ENCODE measurements around the gene CISD1. TPM values are rescaled to one million over a fixed set of nuclear protein-coding genes. Genes with fewer than 3 reads are reported as not detected.
A peak's percentile ranks its signal among the peaks of the same experiment; 100 is the strongest.
"Not testable (repeated sequence)": the region's sequence is repeated elsewhere in the genome, so short reads cannot be mapped to it uniquely, and the experiment has no call there.

CISD1 gene
- 30.0 TPM for polyA plus RNA-seq (2013, experiment 1 of 4)
- 29.0 TPM for polyA plus RNA-seq (2013, experiment 2 of 4)
- polyA plus RNA-seq (2013, experiment 3 of 4) = 30.0 TPM
- 37.7 TPM for polyA plus RNA-seq (2013, experiment 4 of 4)

DNA sequence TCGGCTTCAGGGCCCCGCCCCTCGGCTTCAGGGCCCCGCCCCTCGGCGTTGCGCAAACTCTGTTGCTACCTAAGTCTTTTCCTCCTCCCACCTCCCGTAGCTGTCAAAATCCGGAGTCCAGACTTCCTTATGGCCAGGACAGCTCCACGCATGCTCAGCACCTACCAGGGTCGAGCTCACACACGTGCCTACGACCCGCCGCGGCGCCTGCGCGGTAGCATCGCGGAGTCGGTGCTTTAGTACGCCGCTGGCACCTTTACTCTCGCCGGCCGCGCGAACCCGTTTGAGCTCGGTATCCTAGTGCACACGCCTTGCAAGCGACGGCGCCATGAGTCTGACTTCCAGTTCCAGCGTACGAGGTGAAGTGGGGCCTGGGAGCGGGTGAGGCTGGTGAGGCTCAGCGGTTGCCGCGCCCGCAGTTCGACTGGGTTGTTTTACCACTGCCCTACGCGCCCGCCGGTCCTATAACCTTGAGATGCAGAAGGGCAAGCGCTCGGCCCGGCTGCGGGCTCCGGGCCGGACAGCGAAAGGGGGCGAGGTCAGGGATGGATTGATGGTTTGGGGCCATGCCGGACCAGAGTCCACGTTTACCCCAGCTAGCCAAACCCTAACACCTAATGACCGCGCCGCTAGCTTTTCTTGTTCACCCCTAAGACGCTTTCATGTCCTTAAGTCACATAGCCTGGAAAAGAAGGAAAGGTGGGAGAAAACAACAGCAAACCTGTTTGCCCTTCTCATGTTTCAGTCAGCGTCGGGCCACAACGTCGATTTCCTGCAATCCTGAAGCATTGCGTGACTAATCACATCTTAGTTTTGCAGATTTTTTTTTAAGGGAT lies at the start of gene CISD1:
TSS of gene CISD1 (plus strand) at position 217 of the 836 bp plus-strand sequence. CDS start at position 329, 112 bp downstream.
- Histone ChIP-seq H3K36me3 (ENCODE audit: control insufficient read depth, insufficient read depth, low read length) (no peaks in the 10 kb centered on the region), H3K27ac (ENCODE audit: insufficient read depth, low read depth, low read length, poor library complexity, severe bottlenecking) (peak within 1 kb of the TSS; percentile 86), H3K4me3 (ENCODE audit: insufficient read depth, low read depth, low read length) (peak within 1 kb of the TSS; percentile 82), H3K4me1 (ENCODE audit: control insufficient read depth, insufficient read depth, low read length) (peaks cover 10% of the 10 kb centered on the region), H3K27me3 (ENCODE audit: control insufficient read depth, insufficient read depth, low read length, poor library complexity, severe bottlenecking) (peaks cover 8% of the 10 kb centered on the region), H3K9me3 (ENCODE audit: control insufficient read depth, low read length) (no peaks in the 10 kb centered on the region)
- WGBS, 2 experiments = 0% methylated on average over 66 of the region's 66 CpGs

DNA sequence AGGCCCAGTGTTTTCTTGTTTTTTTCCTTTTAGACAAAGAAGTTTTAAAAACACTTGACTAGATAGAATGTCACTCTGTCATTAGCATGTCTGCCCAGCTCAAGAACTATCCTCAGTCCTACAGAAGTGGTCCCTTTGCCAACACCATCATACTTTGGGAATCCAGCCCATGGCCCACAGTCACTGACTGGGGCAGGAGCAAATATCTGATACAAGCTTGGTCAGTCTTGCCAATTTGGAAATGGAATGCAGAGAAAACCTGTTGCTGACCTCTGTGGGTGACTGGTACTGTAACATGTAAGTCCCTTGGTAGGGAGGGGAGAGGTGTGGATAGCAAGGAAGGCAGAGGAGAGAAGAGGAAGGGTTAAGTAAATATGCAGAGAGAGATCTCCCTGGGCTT lies 49.1 kb upstream of the CISD1 start:
- Histone ChIP-seq H3K27me3 (ENCODE audit: control insufficient read depth, insufficient read depth, low read length, poor library complexity, severe bottlenecking) (no peaks in the 10 kb centered on the region), H3K4me1 (ENCODE audit: control insufficient read depth, insufficient read depth, low read length) (no peaks in the 10 kb centered on the region), H3K27ac (ENCODE audit: insufficient read depth, low read depth, low read length, poor library complexity, severe bottlenecking) (no peak overlapping the region), H3K9me3 (ENCODE audit: control insufficient read depth, low read length) (no peaks in the 10 kb centered on the region), H3K36me3 (ENCODE audit: control insufficient read depth, insufficient read depth, low read length) (no peaks in the 10 kb centered on the region), H3K4me3 (ENCODE audit: insufficient read depth, low read depth, low read length) (no peak overlapping the region)

DNA sequence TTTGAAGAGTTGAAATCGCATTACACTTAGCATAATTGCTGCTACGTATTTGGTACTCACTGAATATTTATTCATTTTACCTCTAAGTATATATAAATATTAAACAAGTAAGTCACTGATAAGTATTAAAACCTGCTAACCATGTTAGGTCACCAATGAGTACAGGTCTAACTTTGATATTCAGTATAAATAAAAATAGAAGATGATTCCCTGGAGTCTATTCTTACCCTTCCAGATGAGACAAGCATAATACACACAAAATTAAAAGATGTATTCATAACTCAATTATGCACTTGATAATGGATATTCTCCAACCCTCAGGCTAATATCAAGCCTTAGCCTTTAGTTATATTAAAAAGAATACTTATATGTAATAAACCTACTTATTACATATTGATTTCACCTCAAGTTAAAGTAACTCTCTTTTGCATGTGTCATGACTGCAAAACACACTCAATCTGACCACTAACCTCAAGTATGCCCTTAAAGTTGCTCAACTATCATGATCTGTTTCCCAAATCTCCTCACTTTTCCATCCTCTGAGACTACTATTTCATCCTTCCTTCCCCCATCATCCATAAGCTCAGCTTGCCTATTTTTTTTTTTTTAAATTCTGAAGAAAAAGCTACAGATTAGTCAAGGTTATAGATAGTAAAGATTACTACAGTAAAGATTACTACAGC lies 48.1 kb upstream of the CISD1 start:
- H3K4me3 ChIP-seq (ENCODE audit: insufficient read depth, low read depth, low read length) = no peak overlapping the region
- H3K36me3 ChIP-seq (ENCODE audit: control insufficient read depth, insufficient read depth, low read length) = no peaks in the 10 kb centered on the region
- H3K27me3 ChIP-seq (ENCODE audit: control insufficient read depth, insufficient read depth, low read length, poor library complexity, severe bottlenecking) = no peaks in the 10 kb centered on the region
- no peak overlapping the region for H3K27ac ChIP-seq (ENCODE audit: insufficient read depth, low read depth, low read length, poor library complexity, severe bottlenecking)
- no peaks in the 10 kb centered on the region for H3K9me3 ChIP-seq (ENCODE audit: control insufficient read depth, low read length)
- 95 to 100% methylated on average over 1 to 2 of the region's 2 CpGs for WGBS, 2 experiments
- H3K4me1 ChIP-seq (ENCODE audit: control insufficient read depth, insufficient read depth, low read length) = no peaks in the 10 kb centered on the region

DNA sequence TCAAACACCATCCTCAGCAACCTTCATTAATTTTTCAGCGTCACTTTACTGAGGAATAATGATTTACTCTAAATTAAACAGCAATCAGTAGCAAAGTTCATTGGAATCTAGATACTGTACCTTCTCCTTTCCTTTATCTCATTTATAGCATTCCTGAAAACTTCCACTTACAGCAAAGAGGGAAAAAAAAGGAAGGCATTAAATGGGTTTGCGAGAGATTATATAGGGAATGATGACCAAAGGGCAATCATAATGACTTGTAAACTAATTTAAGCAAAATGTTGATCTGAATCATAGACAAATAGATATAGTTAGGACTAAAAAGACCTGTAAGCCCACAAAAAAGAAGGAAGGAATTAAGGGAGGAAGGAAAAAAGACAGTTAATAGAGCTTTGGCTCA lies 43.3 kb upstream of the CISD1 start:
- Histone ChIP-seq H3K27ac (ENCODE audit: insufficient read depth, low read depth, low read length, poor library complexity, severe bottlenecking) (no peak overlapping the region), H3K9me3 (ENCODE audit: control insufficient read depth, low read length) (no peaks in the 10 kb centered on the region)
- WGBS, 2 experiments = 88 to 93% methylated on average over 1 to 2 of the region's 2 CpGs

DNA sequence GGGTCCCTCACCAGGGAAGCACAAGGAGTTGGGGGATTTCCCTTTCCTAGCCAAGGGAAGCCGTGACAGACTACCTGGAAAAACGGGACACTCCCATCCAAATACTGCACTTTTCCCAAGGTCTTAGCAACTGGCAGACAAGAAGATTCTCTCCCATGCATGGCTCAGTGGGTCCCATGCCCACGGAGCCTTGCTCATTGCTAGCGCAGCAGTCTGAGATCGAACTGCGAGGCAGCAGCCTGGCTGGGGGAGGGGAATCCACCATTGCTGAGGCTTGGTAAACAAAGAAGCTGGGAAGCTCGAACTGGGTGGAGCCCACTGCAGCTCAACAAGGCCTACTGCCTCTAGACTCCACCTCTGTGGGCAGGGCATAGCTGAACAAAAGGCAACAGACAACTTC lies 39.1 kb upstream of the CISD1 start:
- H3K4me1 ChIP-seq (ENCODE audit: control insufficient read depth, insufficient read depth, low read length); H3K27me3 ChIP-seq (ENCODE audit: control insufficient read depth, insufficient read depth, low read length, poor library complexity, severe bottlenecking); H3K36me3 ChIP-seq (ENCODE audit: control insufficient read depth, insufficient read depth, low read length); H3K9me3 ChIP-seq (ENCODE audit: control insufficient read depth, low read length); H3K4me3 ChIP-seq (ENCODE audit: insufficient read depth, low read depth, low read length); H3K27ac ChIP-seq (ENCODE audit: insufficient read depth, low read depth, low read length, poor library complexity, severe bottlenecking): not testable (repeated sequence)
- WGBS, 2 experiments = 85% methylated on average over 7 of the region's 7 CpGs

More for the DNA sequence above, 43.3 kb upstream of the CISD1 start:
- no peaks in the 10 kb centered on the region for H3K36me3 ChIP-seq (ENCODE audit: control insufficient read depth, insufficient read depth, low read length)
- H3K4me1 ChIP-seq (ENCODE audit: control insufficient read depth, insufficient read depth, low read length) = no peaks in the 10 kb centered on the region
- no peaks in the 10 kb centered on the region for H3K27me3 ChIP-seq (ENCODE audit: control insufficient read depth, insufficient read depth, low read length, poor library complexity, severe bottlenecking)
- no peak overlapping the region for H3K4me3 ChIP-seq (ENCODE audit: insufficient read depth, low read depth, low read length)

DNA sequence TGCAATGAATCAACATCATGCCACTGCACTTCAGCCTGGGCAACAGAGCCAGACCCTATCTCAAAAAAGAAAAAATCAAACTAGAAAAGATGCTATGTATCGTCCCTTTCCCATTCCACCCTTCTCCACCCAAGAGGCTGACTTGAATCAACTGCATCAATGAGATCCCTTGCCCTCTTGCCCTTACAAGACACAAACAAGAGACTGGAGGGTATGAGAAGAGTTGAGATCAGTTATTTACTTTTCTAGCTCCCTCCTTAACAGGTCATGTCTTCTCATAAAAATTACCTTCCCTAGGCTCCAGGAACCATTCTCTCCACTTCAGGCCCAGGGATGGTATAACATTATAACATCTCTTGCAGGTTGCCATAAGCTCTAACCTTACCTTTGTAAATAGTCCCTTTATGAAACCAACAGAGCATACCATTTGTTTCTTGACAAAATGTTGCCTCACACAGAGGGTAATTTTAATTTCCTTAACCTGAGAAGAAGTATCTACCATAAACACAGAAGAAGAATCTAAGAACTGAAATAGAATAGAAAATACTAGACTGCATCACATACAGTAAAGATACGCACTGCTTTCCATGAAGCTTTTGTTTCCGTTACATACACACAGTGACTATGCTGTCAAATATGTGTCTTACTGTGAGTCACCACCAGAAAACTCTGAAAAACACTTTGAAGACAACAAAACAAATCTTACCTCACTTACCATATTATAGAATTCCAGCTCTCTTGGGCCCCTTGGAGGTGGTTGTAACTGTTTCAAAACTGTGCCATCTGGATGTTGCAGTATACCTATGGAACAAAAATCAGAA lies 31.7 kb upstream of the CISD1 start:
- 92 to 98% methylated on average over 3 of the region's 3 CpGs for WGBS, 2 experiments

DNA sequence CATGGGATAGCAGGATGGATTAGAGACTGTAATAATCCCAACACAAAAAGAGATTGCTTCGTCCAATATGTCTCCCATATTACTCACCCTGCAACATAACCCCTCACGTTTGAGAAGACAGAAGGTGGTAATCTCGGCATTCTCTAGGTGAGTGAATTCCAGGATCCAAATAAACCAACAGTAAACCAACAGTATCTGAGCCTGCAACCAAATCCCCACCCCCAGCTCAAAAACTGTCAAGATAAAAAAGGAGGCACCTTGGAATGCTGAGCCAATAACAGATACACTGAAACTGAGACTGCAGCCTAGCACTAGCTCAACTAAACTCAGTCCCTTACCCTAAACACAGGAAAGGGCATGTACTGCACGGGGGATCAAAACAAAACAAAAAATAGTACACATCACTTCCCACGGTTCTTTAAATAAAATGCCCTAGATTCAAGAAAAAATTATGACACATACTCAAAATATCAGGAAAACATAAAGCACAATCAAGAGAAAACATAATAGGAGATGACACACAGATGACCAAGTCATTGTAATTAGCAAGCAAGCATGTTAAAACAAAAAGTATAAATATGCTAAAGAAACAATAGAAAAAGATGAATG lies 29.3 kb upstream of the CISD1 start:
- Histone ChIP-seq H3K27ac (ENCODE audit: insufficient read depth, low read depth, low read length, poor library complexity, severe bottlenecking) (no peak overlapping the region), H3K9me3 (ENCODE audit: control insufficient read depth, low read length) (no peaks in the 10 kb centered on the region), H3K4me1 (ENCODE audit: control insufficient read depth, insufficient read depth, low read length) (no peaks in the 10 kb centered on the region), H3K27me3 (ENCODE audit: control insufficient read depth, insufficient read depth, low read length, poor library complexity, severe bottlenecking) (no peaks in the 10 kb centered on the region), H3K36me3 (ENCODE audit: control insufficient read depth, insufficient read depth, low read length) (no peaks in the 10 kb centered on the region), H3K4me3 (ENCODE audit: insufficient read depth, low read depth, low read length) (no peak overlapping the region)
- 77 to 91% methylated on average over 5 of the region's 5 CpGs for WGBS, 2 experiments

More for the DNA sequence above, 31.7 kb upstream of the CISD1 start:
- Histone ChIP-seq H3K4me3 (ENCODE audit: insufficient read depth, low read depth, low read length) (no peak overlapping the region), H3K27me3 (ENCODE audit: control insufficient read depth, insufficient read depth, low read length, poor library complexity, severe bottlenecking) (no peaks in the 10 kb centered on the region), H3K4me1 (ENCODE audit: control insufficient read depth, insufficient read depth, low read length) (no peaks in the 10 kb centered on the region), H3K27ac (ENCODE audit: insufficient read depth, low read depth, low read length, poor library complexity, severe bottlenecking) (no peak overlapping the region), H3K9me3 (ENCODE audit: control insufficient read depth, low read length) (no peaks in the 10 kb centered on the region), H3K36me3 (ENCODE audit: control insufficient read depth, insufficient read depth, low read length) (no peaks in the 10 kb centered on the region)

- no peak overlapping the region for H3K4me3 ChIP-seq (ENCODE audit: insufficient read depth, low read depth, low read length)
- 70 to 74% methylated on average over 2 to 4 of the region's 4 CpGs for WGBS, 2 experiments
- H3K9me3 ChIP-seq (ENCODE audit: control insufficient read depth, low read length) = no peaks in the 10 kb centered on the region
- no peak overlapping the region for H3K27ac ChIP-seq (ENCODE audit: insufficient read depth, low read depth, low read length, poor library complexity, severe bottlenecking)
- no peaks in the 10 kb centered on the region for H3K27me3 ChIP-seq (ENCODE audit: control insufficient read depth, insufficient read depth, low read length, poor library complexity, severe bottlenecking)
- no peaks in the 10 kb centered on the region for H3K4me1 ChIP-seq (ENCODE audit: control insufficient read depth, insufficient read depth, low read length)
- no peaks in the 10 kb centered on the region for H3K36me3 ChIP-seq (ENCODE audit: control insufficient read depth, insufficient read depth, low read length)
Observed at GRCh38 chr10:58240531-58240930, 28.4 kb upstream of the CISD1 start.

GRCh38 chr10:58241346-58241745 lies 27.6 kb upstream of the CISD1 start:
- Histone ChIP-seq H3K9me3 (ENCODE audit: control insufficient read depth, low read length) (no peaks in the 10 kb centered on the region), H3K27me3 (ENCODE audit: control insufficient read depth, insufficient read depth, low read length, poor library complexity, severe bottlenecking) (no peaks in the 10 kb centered on the region), H3K4me1 (ENCODE audit: control insufficient read depth, insufficient read depth, low read length) (no peaks in the 10 kb centered on the region), H3K36me3 (ENCODE audit: control insufficient read depth, insufficient read depth, low read length) (no peaks in the 10 kb centered on the region), H3K27ac (ENCODE audit: insufficient read depth, low read depth, low read length, poor library complexity, severe bottlenecking) (no peak overlapping the region), H3K4me3 (ENCODE audit: insufficient read depth, low read depth, low read length) (no peak overlapping the region)
- 97 to 98% methylated on average over 3 of the region's 3 CpGs for WGBS, 2 experiments
